SK-N-SH treated with all-trans-retinoic acid at 6 μM for 48 hours (cell line): Measurements from ENCODE around the gene TNFRSF17.

ENCODE experiments used
- ATAC-seq: fragments of 200-7000 bp; cut with Tn5 transposase; 3 replicates; pipeline ENCODE4 v1.9.1; 2020; ENCODE audit warnings: mild to moderate bottlenecking, moderate library complexity
- ARNTL ChIP-seq: fragments of 450-650 bp; formaldehyde crosslinking; IDR thresholded peaks from 2 replicates; pipeline ENCODE4 v1.5.0; 2020; ENCODE audit warnings: low read depth, mild to moderate bottlenecking, moderate library complexity, borderline replicate concordance
- CSDC2 ChIP-seq: fragments of 250-450 bp; sonication (Bioruptor Pico); IDR thresholded peaks from 2 replicates; pipeline ENCODE4 v1.5.0; 2020; ENCODE audit warnings: mild to moderate bottlenecking, moderate library complexity
- ISL1 ChIP-seq: fragments of 250-450 bp; sonication (Bioruptor Pico); IDR thresholded peaks from 2 replicates; pipeline ENCODE4 v2.1.2; 2022; ENCODE audit warnings: mild to moderate bottlenecking, moderate library complexity
- OSR1 ChIP-seq: fragments of 250-450 bp; sonication (Bioruptor Pico); IDR thresholded peaks from 2 replicates; pipeline ENCODE4 v1.8.0; 2022; ENCODE audit warnings: moderate library complexity, mild to moderate bottlenecking, inconsistent platforms
- SNAI2 ChIP-seq: fragments of 250-450 bp; sonication (Bioruptor Pico); IDR thresholded peaks from 2 replicates; pipeline ENCODE4 v1.5.0; 2020; ENCODE audit warnings: mild to moderate bottlenecking, moderate library complexity
- TCF4 ChIP-seq: fragments of 250-450 bp; sonication (Bioruptor Pico); IDR thresholded peaks from 2 replicates; pipeline ENCODE4 v1.8.0; 2021; ENCODE audit warnings: mild to moderate bottlenecking, moderate library complexity, borderline replicate concordance
- ZFP3 ChIP-seq: fragments of 250-450 bp; sonication (Bioruptor Pico); IDR thresholded peaks from 2 replicates; pipeline ENCODE4 v1.5.0; 2020; ENCODE audit warnings: mild to moderate bottlenecking, moderate library complexity
- ZFP30 ChIP-seq: fragments of 450-650 bp; formaldehyde crosslinking; IDR thresholded peaks from 2 replicates; pipeline ENCODE4 v1.5.0; 2022; ENCODE audit warnings: mild to moderate bottlenecking, moderate library complexity
- ZNF70 ChIP-seq: fragments of 450-650 bp; formaldehyde crosslinking; IDR thresholded peaks from 2 replicates; pipeline ENCODE4 v1.5.0; 2020; ENCODE audit warnings: mild to moderate bottlenecking, moderate library complexity
- ZNF8 ChIP-seq: fragments of 450-650 bp; formaldehyde crosslinking; IDR thresholded peaks from 2 replicates; pipeline ENCODE4 v1.5.0; 2020; ENCODE audit warnings: mild to moderate bottlenecking, moderate library complexity
- TF ChIP-seq, protein P1 (sequence below): fragments of 250-450 bp; sonication (Bioruptor Pico); IDR thresholded peaks from 2 replicates; pipeline ENCODE4 v1.5.0; 2020; ENCODE audit warnings: mild to moderate bottlenecking, moderate library complexity
- TF ChIP-seq, protein P2 (sequence below): fragments of 250-450 bp; sonication (Bioruptor Pico); IDR thresholded peaks from 2 replicates; pipeline ENCODE4 v1.8.0; 2020; ENCODE audit warnings: mild to moderate bottlenecking, moderate library complexity, borderline replicate concordance
- TF ChIP-seq, protein P3 (sequence below): fragments of 250-450 bp; sonication (Bioruptor Pico); IDR thresholded peaks from 2 replicates; pipeline ENCODE4 v1.8.0; 2021; ENCODE audit warnings: low read depth, mild to moderate bottlenecking, moderate library complexity, borderline replicate concordance
- TF ChIP-seq, protein P4 (sequence below): fragments of 250-450 bp; sonication (Bioruptor Pico); IDR thresholded peaks from 2 replicates; pipeline ENCODE4 v1.5.1; 2021; ENCODE audit warnings: mild to moderate bottlenecking, moderate library complexity

Gene TNFRSF17

DNA sequence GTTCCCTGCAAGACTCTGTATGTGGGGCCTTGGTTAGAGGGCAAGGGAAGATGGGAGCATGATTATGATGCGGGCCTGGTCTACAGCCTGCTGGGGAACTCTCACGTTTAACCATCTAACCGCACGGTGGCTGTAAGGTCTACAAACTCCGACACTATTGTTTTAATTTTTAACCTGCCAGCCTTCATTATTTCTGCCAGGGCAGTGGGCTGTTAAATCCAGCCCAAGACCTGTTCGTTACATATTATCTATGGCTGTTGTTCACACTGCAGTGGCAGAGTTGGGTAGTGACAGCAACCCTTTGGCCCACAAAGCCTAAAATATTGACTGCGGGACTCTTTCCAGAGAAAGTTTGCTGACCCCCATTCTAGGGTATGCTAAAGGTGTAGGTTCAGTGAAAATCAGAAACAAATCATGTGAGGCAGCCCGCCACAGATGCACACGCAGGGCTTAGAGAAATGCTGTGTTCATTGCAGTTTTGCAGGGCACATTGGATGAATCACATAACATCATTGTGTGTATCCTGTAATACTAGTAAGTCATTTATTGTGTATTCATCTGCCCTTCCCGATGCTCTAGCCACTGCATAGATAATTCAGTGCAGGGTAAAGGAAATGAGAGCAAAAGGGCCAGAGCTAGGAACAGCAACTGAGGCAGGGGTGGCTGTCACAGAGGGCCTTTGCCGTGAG, 25.8 kb downstream of the TNFRSF17 start:
- TF ChIP-seq TCF4 (CRISPR knock-in tag) = no peak
- no peak for TF ChIP-seq ISL1 (CRISPR knock-in tag)
- TF ChIP-seq ZFP3 (CRISPR knock-in tag) = no peak
- TF ChIP-seq, protein P1, sequence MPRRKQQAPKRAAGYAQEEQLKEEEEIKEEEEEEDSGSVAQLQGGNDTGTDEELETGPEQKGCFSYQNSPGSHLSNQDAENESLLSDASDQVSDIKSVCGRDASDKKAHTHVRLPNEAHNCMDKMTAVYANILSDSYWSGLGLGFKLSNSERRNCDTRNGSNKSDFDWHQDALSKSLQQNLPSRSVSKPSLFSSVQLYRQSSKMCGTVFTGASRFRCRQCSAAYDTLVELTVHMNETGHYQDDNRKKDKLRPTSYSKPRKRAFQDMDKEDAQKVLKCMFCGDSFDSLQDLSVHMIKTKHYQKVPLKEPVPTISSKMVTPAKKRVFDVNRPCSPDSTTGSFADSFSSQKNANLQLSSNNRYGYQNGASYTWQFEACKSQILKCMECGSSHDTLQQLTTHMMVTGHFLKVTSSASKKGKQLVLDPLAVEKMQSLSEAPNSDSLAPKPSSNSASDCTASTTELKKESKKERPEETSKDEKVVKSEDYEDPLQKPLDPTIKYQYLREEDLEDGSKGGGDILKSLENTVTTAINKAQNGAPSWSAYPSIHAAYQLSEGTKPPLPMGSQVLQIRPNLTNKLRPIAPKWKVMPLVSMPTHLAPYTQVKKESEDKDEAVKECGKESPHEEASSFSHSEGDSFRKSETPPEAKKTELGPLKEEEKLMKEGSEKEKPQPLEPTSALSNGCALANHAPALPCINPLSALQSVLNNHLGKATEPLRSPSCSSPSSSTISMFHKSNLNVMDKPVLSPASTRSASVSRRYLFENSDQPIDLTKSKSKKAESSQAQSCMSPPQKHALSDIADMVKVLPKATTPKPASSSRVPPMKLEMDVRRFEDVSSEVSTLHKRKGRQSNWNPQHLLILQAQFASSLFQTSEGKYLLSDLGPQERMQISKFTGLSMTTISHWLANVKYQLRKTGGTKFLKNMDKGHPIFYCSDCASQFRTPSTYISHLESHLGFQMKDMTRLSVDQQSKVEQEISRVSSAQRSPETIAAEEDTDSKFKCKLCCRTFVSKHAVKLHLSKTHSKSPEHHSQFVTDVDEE (CRISPR knock-in tag) = no peak
- no peak for TF ChIP-seq OSR1
- no peak for TF ChIP-seq SNAI2
- TF ChIP-seq, protein P2, sequence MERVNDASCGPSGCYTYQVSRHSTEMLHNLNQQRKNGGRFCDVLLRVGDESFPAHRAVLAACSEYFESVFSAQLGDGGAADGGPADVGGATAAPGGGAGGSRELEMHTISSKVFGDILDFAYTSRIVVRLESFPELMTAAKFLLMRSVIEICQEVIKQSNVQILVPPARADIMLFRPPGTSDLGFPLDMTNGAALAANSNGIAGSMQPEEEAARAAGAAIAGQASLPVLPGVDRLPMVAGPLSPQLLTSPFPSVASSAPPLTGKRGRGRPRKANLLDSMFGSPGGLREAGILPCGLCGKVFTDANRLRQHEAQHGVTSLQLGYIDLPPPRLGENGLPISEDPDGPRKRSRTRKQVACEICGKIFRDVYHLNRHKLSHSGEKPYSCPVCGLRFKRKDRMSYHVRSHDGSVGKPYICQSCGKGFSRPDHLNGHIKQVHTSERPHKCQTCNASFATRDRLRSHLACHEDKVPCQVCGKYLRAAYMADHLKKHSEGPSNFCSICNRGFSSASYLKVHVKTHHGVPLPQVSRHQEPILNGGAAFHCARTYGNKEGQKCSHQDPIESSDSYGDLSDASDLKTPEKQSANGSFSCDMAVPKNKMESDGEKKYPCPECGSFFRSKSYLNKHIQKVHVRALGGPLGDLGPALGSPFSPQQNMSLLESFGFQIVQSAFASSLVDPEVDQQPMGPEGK (CRISPR knock-in tag) = no peak
- TF ChIP-seq, protein P3, sequence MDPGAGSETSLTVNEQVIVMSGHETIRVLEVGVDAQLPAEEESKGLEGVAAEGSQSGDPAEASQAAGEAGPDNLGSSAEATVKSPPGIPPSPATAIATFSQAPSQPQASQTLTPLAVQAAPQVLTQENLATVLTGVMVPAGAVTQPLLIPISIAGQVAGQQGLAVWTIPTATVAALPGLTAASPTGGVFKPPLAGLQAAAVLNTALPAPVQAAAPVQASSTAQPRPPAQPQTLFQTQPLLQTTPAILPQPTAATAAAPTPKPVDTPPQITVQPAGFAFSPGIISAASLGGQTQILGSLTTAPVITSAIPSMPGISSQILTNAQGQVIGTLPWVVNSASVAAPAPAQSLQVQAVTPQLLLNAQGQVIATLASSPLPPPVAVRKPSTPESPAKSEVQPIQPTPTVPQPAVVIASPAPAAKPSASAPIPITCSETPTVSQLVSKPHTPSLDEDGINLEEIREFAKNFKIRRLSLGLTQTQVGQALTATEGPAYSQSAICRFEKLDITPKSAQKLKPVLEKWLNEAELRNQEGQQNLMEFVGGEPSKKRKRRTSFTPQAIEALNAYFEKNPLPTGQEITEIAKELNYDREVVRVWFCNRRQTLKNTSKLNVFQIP = no peak
- ATAC-seq = no peak

DNA sequence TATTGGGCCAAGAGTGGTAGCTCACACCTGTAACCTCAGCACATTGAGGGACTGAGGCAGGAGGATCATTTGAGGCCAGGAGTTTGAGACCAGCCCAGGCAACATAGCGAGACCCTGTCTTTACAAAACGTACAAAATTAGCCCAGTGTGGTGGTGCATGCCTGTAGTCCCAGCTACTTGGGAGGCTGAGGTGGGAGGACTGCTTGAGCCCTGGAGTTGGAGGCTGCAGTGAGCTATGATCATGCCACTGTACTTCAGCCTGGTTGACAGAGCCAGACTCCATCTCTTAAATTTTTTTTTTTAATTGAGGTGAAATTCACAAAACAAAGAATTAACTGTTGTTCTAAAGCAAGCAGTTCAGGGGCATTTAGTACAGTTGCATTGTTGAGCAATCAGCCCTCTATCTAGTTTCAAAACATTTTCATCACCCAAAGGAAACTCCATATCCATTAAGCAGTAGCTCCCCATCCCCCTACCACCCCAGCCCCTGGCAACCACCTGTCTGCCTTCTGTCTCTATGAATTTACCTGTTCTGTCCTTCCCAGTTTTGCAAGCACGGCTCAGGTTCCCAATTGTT, 27.1 kb downstream of the TNFRSF17 start:
- TF ChIP-seq ZNF8 = no peak
- no peak for ATAC-seq

DNA sequence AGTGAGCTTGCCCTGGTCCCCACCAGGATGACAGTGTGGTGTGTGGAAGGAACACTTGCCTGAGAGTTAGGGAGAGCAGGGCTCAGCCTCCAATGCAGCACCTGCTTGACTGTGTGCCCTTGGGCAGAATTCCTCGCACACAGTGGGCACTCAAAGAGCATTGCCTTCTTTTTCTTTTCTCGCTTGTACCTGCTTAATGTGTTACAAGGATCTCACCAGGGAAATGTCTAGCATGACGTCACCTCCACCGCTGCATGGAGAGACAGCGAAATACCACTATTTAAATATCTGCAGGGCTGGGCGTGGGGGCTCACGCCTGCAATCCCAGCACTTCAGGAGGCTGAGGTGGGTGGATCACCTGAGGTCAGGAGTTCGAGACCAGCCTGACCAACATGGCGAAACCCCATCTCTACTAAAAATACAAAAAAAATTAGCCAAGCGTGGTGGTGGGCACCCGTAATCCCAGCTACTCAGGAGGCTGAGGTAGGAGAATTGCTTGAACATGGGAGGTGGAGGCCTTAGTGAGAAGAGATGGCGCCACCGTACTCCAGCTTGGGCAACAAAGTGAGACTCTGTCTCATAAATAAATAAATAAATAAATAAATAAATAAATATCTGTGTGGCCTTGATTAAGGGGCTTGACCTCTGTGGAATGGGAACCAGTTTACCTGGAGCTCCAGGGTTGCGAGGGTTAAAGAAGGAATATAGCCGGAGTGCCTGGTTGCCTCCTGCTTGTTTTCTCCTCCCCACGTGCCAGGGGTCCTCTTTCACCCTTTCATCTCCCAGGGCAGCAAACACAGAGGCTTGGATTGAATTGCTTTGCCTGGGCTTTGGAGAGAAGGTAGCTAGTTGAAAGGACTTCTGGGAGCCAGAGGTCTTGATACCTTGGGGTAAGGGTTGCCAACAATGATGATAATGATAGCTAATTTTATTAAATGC, 27.8 kb downstream of the TNFRSF17 start:
- TF ChIP-seq ZFP30 (no peak), ARNTL (no peak), SNAI2 (no peak), ISL1 (CRISPR knock-in tag) (no peak), CSDC2 (CRISPR knock-in tag) (no peak), ZNF70 (CRISPR knock-in tag) (no peak)
- TF ChIP-seq, protein P4, sequence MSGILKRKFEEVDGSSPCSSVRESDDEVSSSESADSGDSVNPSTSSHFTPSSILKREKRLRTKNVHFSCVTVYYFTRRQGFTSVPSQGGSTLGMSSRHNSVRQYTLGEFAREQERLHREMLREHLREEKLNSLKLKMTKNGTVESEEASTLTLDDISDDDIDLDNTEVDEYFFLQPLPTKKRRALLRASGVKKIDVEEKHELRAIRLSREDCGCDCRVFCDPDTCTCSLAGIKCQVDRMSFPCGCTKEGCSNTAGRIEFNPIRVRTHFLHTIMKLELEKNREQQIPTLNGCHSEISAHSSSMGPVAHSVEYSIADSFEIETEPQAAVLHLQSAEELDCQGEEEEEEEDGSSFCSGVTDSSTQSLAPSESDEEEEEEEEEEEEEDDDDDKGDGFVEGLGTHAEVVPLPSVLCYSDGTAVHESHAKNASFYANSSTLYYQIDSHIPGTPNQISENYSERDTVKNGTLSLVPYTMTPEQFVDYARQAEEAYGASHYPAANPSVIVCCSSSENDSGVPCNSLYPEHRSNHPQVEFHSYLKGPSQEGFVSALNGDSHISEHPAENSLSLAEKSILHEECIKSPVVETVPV = no peak
- TF ChIP-seq, protein P2 (CRISPR knock-in tag) = no peak
- no peak for ATAC-seq
